CD4-positive, alpha-beta T cell (primary cell): Measurements from ENCODE around the gene PCCA. TPM values are rescaled to one million over a fixed set of nuclear protein-coding genes. Genes with fewer than 3 reads are reported as not detected.

Source experiments
- ATAC-seq: fragments of 200-7000 bp; cut with Tn5 transposase; one replicate; pipeline ENCODE4 v1.10.0; 2022; ENCODE audit warnings: mild to moderate bottlenecking; ENCODE audit not compliant: poor library complexity
- CTCF ChIA-PET: fragments of 350-600 bp; sonication (Branson Sonifier 250); formaldehyde crosslinking; loops from one replicate; lab custom pipeline; 2021; ENCODE audit warnings: antibody characterized with exemption, inconsistent platforms; lab: Charles Lee
- POLR2A ChIA-PET: fragments of 350-600 bp; sonication (Branson Sonifier 250); formaldehyde crosslinking; loops from one replicate; lab custom pipeline; 2021; ENCODE audit warnings: antibody characterized with exemption, inconsistent platforms; lab: Charles Lee
- DNase-seq, 14 experiments: peaks; one replicate each; pipeline ENCODE4 v3.0.0-alpha.2; 2013 to 2020; ENCODE audit warnings: mixed read lengths in 2 of 14
- H3K27ac ChIP-seq, 2 donors: one replicate each; pipeline versions ENCODE4 v1.5.1 to v1.7.0; 2013; ENCODE audit warnings: low read length in 2 of 2, low read depth in 1 of 2, mild to moderate bottlenecking in 1 of 2
- H3K27me3 ChIP-seq, 2 experiments: 1 replicate in 1 of 2; 2 replicates in 1 of 2; pipeline versions ENCODE4 v1.6.1 to v1.7.0; 2013; ENCODE audit warnings: low read length in 2 of 2, control low read depth in 1 of 2, mild to moderate bottlenecking in 1 of 2, moderate library complexity in 1 of 2; ENCODE audit not compliant: insufficient read depth in 2 of 2, control insufficient read depth in 1 of 2
- H3K36me3 ChIP-seq: one replicate; pipeline ENCODE4 v1.6.1; 2013; ENCODE audit warnings: low read length, control low read depth; ENCODE audit not compliant: insufficient read depth
- H3K4me1 ChIP-seq: one replicate; pipeline ENCODE4 v1.6.1; 2013; ENCODE audit warnings: low read length, control low read depth; ENCODE audit not compliant: insufficient read depth
- H3K4me3 ChIP-seq: one replicate; pipeline ENCODE4 v1.5.1; 2013; ENCODE audit warnings: mild to moderate bottlenecking, low read length, moderate library complexity
- H3K9me3 ChIP-seq, 2 experiments: 1 replicate in 1 of 2; 2 replicates in 1 of 2; pipeline versions ENCODE4 v1.6.1 to v1.7.0; 2013; ENCODE audit warnings: low read length in 2 of 2, mild to moderate bottlenecking in 2 of 2, control low read depth in 1 of 2, moderate library complexity in 1 of 2; ENCODE audit not compliant: control insufficient read depth in 1 of 2, insufficient read depth in 1 of 2
- H3K27ac Mint-ChIP-seq: one replicate; pipeline ENCODE4 v1.8.0; 2020; ENCODE audit warnings: mixed read lengths
- H3K27me3 Mint-ChIP-seq: one replicate; pipeline ENCODE4 v1.8.0; 2021; ENCODE audit warnings: mixed read lengths
- H3K36me3 Mint-ChIP-seq: one replicate; pipeline ENCODE4 v1.8.0; 2021; ENCODE audit warnings: low read depth, mixed read lengths
- H3K4me1 Mint-ChIP-seq: one replicate; pipeline ENCODE4 v1.8.0; 2021; ENCODE audit warnings: low read depth, mixed read lengths
- H3K4me3 Mint-ChIP-seq: one replicate; pipeline ENCODE4 v1.8.0; 2020; ENCODE audit warnings: mild to moderate bottlenecking, mixed read lengths
- H3K9me3 Mint-ChIP-seq: one replicate; pipeline ENCODE4 v1.8.0; 2020; ENCODE audit warnings: mixed read lengths
- CTCF ChIP-seq: fragments of 200-600 bp; IDR thresholded peaks from one replicate; pipeline ENCODE4 v1.8.0; 2022; ENCODE audit warnings: antibody characterized with exemption, mild to moderate bottlenecking
- intact Hi-C, 2 experiments: fragments of 100-400 bp; cut with DNase I in 1 of 2; cut with micrococcal nuclease in 1 of 2; formaldehyde crosslinking; loops; one replicate each; pipeline versions ENCODE4 v1.15.1 to v1.9.0; 2023 to 2025; cut with DNase I, micrococcal nuclease
- total RNA-seq, 174 experiments: library from RNA in 2 of 174; stranded (reverse) in 2 of 174; gene quantifications; one replicate each; pipeline ENCODE4 v1.2.3 and lab custom pipeline; 2021 to 2026

PCCA gene
- total RNA-seq, 2 experiments from 2014 or later, result 4.7 to 5.2 TPM

- H3K27me3 ChIP-seq, result no peaks in the 10 kb centered on the region
- ChIA-PET CTCF (no interaction called here), POLR2A (no interaction called here)
- no peak overlapping the region for H3K4me3 Mint-ChIP-seq
- H3K4me1 Mint-ChIP-seq, result no peaks in the 10 kb centered on the region
- H3K27me3 Mint-ChIP-seq, result no peaks in the 10 kb centered on the region
- no peaks in the 10 kb centered on the region for H3K9me3 ChIP-seq
- H3K9me3 Mint-ChIP-seq, result no peaks in the 10 kb centered on the region
- no peaks in the 10 kb centered on the region for H3K36me3 Mint-ChIP-seq
- no peak for DNase-seq
- intact Hi-C loops, result loop anchor here in 1 of 2 experiments (5.0 kb wide), 1 partner anchor 282 kb away; no protein-coding TSS in a partner anchor
- H3K36me3 ChIP-seq, result no peaks in the 10 kb centered on the region
- peaks cover 4% of the 10 kb centered on the region for H3K4me1 ChIP-seq
- TF ChIP-seq CTCF, result no peak
- H3K4me3 ChIP-seq, result no peak overlapping the region
- H3K27ac ChIP-seq, result no peak overlapping the region
- H3K27ac Mint-ChIP-seq, result no peak overlapping the region
- ATAC-seq, result no peak
These were observed 141.9 kb downstream of the PCCA start for GRCh38 chr13:100230769-100231149.

GRCh38 chr13:100231176-100231575 is 142.3 kb downstream of the PCCA start:
- Mint-ChIP-seq H3K27ac (no peak overlapping the region), H3K9me3 (no peaks in the 10 kb centered on the region), H3K4me1 (no peaks in the 10 kb centered on the region), H3K27me3 (no peaks in the 10 kb centered on the region), H3K4me3 (no peak overlapping the region), H3K36me3 (no peaks in the 10 kb centered on the region)
- no peak for ATAC-seq
- Histone ChIP-seq H3K4me1 (peaks cover 4% of the 10 kb centered on the region), H3K36me3 (no peaks in the 10 kb centered on the region), H3K27me3 (no peaks in the 10 kb centered on the region), H3K9me3 (no peaks in the 10 kb centered on the region), H3K27ac (no peak overlapping the region), H3K4me3 (no peak overlapping the region)
- no peak for DNase-seq
- no peak for TF ChIP-seq CTCF
- intact Hi-C loops, result loop anchor here in 1 of 2 experiments (5.0 kb wide), 1 partner anchor 281 kb away; no protein-coding TSS in a partner anchor
- ChIA-PET CTCF (interaction anchor here (2.7 kb wide), 1 partner anchor 575 kb away, joined by 6 read pairs; no protein-coding TSS in a partner anchor), POLR2A (no interaction called here)

GRCh38 chr13:100234006-100234405 is 145.1 kb downstream of the PCCA start:
- Mint-ChIP-seq H3K4me1 (no peaks in the 10 kb centered on the region), H3K36me3 (no peaks in the 10 kb centered on the region), H3K9me3 (no peaks in the 10 kb centered on the region), H3K27ac (no peak overlapping the region), H3K27me3 (no peaks in the 10 kb centered on the region), H3K4me3 (no peak overlapping the region)
- ATAC-seq, result no peak
- ChIA-PET CTCF (interaction anchor here (1.0 to 2.7 kb wide), 2 partner anchors 25 to 578 kb away, joined by 3 to 6 read pairs; no protein-coding TSS in a partner anchor), POLR2A (interaction anchor here (0.7 to 1.3 kb wide), 3 partner anchors 576 to 596 kb away, joined by 3 to 5 read pairs (median 4); no protein-coding TSS in a partner anchor)
- no peak overlapping the region for H3K27ac ChIP-seq
- H3K4me3 ChIP-seq, result no peak overlapping the region
- DNase-seq, result no peak
- intact Hi-C loops, result loop anchor here in 1 of 2 experiments (5.0 kb wide), 1 partner anchor 278 kb away; no protein-coding TSS in a partner anchor
- no peaks in the 10 kb centered on the region for H3K36me3 ChIP-seq
- H3K4me1 ChIP-seq, result peaks cover 4% of the 10 kb centered on the region
- TF ChIP-seq CTCF, result no peak
- H3K27me3 ChIP-seq, result no peaks in the 10 kb centered on the region
- H3K9me3 ChIP-seq, result no peaks in the 10 kb centered on the region
